ENCODE measurements around the gene DNER. TPM values are rescaled to one million over a fixed set of nuclear protein-coding genes. Genes with fewer than 3 reads are reported as not detected.

Gene DNER
- total and polyA plus RNA-seq, 2 experiments from 2014 or later = 0.39 to 0.65 TPM

DNA sequence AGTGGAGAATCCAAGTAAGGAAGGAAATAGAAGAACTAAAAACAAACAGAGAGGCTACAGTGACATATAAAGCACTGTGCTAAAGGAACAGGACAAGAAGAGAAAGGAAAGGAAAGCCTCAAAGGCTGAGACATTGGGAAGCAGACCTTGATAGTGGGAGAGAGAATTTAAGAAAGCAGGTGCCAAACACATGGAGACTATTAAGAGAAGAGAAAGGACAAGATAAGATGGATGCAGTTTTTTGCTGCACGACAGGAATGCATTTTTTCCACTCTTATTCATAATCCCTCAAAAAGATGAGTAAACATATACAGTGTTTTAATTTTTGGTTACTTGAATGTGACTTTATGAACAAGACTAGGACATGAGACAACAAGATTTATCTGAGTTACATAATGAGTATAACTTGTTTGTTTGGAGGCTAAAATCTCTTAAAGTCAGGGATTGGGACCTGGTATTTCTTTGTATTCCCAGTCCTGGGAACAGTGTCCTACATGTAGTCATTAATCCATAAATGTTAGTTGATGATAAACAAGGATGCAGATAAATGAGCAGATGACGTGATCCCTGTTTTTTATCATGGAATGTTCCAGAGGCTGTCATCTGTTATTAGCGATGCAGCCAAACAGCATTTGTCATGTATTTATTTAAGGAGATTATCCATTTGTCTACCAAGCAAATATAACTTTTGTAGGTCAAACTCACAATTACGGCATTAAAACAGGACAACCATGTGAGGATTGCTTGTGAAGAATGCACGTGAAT, 141.7 kb downstream of the DNER start:
- peak; percentile 16 for DNase-seq
- H3K4me2 ChIP-seq (ENCODE audit: unreplicated experiment) = no peak overlapping the region
- no peak overlapping the region for H3K27ac ChIP-seq
- no peaks in the 10 kb centered on the region for H3K9me2 ChIP-seq (ENCODE audit: insufficient read depth)
- H4K20me1 ChIP-seq (ENCODE audit: insufficient read depth) = no peaks in the 10 kb centered on the region
- no peak for TF ChIP-seq EZH2phosphoT487 (IDR thresholded peaks at IDR 0.05; ENCODE audit: insufficient read depth, low read depth)
- no peak for TF ChIP-seq EZH2 (IDR thresholded peaks at IDR 0.05; ENCODE audit: insufficient read depth, poor library complexity, severe bottlenecking)
- no peaks in the 10 kb centered on the region for H3K79me2 ChIP-seq (ENCODE audit: insufficient read depth)
- H3K4me3 ChIP-seq = no peak overlapping the region
- in situ Hi-C loops (cut with MboI) = no loop called here
- H3K36me3 ChIP-seq (ENCODE audit: low read depth) = no peaks in the 10 kb centered on the region
- H3F3A ChIP-seq (ENCODE audit: insufficient read depth) = no peaks in the 10 kb centered on the region
- H3K9ac ChIP-seq = no peak overlapping the region
- H2AFZ ChIP-seq = no peak overlapping the region
- no peaks in the 10 kb centered on the region for H3K9me3 ChIP-seq (ENCODE audit: low read depth)
- H3K4me1 ChIP-seq (ENCODE audit: insufficient read depth) = no peaks in the 10 kb centered on the region
- H3K27me3 ChIP-seq (replicated peaks; ENCODE audit: insufficient read depth) = no peaks in the 10 kb centered on the region; the same call in 1 of the 2 replicates
- WGBS, 2 experiments (ENCODE audit: low coverage in 1 of 2, low lambda C conversion rate in 2 of 2, missing lambda C conversion rate in 2 of 2) = 6 to 8% methylated on average over 5 of the region's 5 CpGs

DNA sequence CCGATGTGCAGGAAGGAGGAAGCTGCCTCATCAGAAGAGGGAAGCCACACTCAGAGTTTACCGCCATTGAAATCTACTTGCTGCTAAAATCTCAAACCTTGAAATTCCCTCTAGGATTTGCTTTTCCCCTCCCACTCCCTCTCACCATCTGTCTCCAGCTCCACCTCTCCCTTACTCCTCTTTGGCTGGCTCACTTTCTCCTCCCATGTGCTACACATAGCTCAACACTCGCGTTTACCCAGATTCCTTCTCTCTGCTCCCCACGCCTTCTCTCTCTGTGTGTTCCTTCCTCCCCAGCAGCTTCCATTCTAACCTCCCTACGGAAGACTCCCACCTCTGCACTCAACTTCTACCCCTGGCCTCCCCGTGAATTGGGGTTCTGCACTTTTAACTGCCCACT, 143.1 kb downstream of the DNER start:
- Histone ChIP-seq H4K20me1 (ENCODE audit: insufficient read depth) (no peaks in the 10 kb centered on the region), H3K27ac (no peak overlapping the region), H3K36me3 (ENCODE audit: low read depth) (no peaks in the 10 kb centered on the region), H3K27me3 (replicated peaks; ENCODE audit: insufficient read depth) (no peaks in the 10 kb centered on the region; the same call in 1 of the 2 replicates), H2AFZ (no peak overlapping the region), H3K9me3 (ENCODE audit: low read depth) (no peaks in the 10 kb centered on the region), H3K4me1 (ENCODE audit: insufficient read depth) (no peaks in the 10 kb centered on the region), H3K9ac (no peak overlapping the region), H3K4me2 (ENCODE audit: unreplicated experiment) (no peak overlapping the region), H3K9me2 (ENCODE audit: insufficient read depth) (no peaks in the 10 kb centered on the region), H3K79me2 (ENCODE audit: insufficient read depth) (no peaks in the 10 kb centered on the region), H3K4me3 (no peak overlapping the region), H3F3A (ENCODE audit: insufficient read depth) (no peaks in the 10 kb centered on the region)
- 58 to 63% methylated on average over 7 of the region's 7 CpGs for WGBS, 2 experiments (ENCODE audit: low coverage in 1 of 2, low lambda C conversion rate in 2 of 2, missing lambda C conversion rate in 2 of 2)
- TF ChIP-seq EZH2 (IDR thresholded peaks at IDR 0.05; ENCODE audit: insufficient read depth, poor library complexity, severe bottlenecking) (no peak), EZH2phosphoT487 (IDR thresholded peaks at IDR 0.05; ENCODE audit: insufficient read depth, low read depth) (no peak)
- in situ Hi-C loops (cut with MboI) = no loop called here
- DNase-seq = no peak

DNA sequence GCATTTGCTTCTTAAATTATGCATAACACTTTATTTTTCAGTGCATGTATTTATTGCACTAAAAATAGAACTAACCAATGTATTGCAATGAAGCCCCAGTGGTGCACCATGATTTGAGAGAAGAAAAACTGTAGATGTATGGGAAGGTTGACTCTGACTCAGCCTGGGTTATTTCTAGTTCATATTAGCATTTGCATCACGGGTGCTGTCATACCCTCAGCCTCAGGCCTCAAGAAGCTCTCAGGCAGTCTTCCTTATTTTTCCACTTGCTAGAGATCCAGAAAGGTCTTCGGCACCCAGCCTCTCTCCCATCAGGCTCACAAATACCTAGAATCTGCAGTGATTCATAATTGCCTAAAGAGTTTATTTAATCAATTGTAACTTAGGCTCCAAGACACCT, 148.0 kb downstream of the DNER start:
- Histone ChIP-seq H3K4me2 (ENCODE audit: unreplicated experiment) (no peak overlapping the region), H3K9me3 (ENCODE audit: low read depth) (no peaks in the 10 kb centered on the region), H3K9ac (no peak overlapping the region), H3K36me3 (ENCODE audit: low read depth) (no peaks in the 10 kb centered on the region), H3F3A (ENCODE audit: insufficient read depth) (no peaks in the 10 kb centered on the region), H3K9me2 (ENCODE audit: insufficient read depth) (no peaks in the 10 kb centered on the region), H3K27ac (no peak overlapping the region), H2AFZ (no peak overlapping the region), H3K79me2 (ENCODE audit: insufficient read depth) (no peaks in the 10 kb centered on the region), H3K4me3 (no peak overlapping the region), H4K20me1 (ENCODE audit: insufficient read depth) (no peaks in the 10 kb centered on the region), H3K27me3 (replicated peaks; ENCODE audit: insufficient read depth) (no peaks in the 10 kb centered on the region), H3K4me1 (ENCODE audit: insufficient read depth) (no peaks in the 10 kb centered on the region)
- TF ChIP-seq EZH2 (IDR thresholded peaks at IDR 0.05; ENCODE audit: insufficient read depth, poor library complexity, severe bottlenecking) (no peak), EZH2phosphoT487 (IDR thresholded peaks at IDR 0.05; ENCODE audit: insufficient read depth, low read depth) (no peak)
- WGBS, 2 experiments (ENCODE audit: low coverage in 1 of 2, low lambda C conversion rate in 2 of 2, missing lambda C conversion rate in 2 of 2) = 63 to 64% methylated on average over 2 of the region's 2 CpGs
- in situ Hi-C loops (cut with MboI) = no loop called here
- no peak for DNase-seq

DNA sequence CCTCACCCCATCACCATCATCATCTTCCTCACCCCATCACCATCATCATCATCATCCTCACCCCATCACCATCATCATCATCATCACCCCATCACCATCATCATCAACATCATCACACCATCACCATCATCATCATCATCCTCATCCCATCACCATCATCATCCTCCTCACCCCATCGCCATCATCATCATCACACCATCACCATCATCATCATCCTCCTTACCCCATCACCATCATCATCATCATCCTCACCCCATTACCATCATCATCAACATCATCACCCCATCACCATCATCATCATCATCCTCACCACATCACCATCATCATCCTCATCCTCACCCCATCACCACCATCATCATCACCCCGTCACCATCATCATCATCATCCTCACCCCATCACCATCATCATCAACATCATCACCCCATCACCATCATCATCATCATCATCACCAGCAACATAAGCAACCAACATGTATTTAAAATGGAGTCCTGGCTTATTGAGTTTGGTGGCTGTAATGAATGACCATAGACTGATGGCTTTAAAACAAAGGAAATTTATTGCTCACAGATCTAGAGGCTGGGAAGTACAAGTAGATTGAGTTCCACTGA, 150.0 kb downstream of the DNER start:
- no peaks in the 10 kb centered on the region for H3K9me3 ChIP-seq (ENCODE audit: low read depth)
- 27 to 45% methylated on average over 1 to 2 of the region's 2 CpGs for WGBS, 2 experiments (ENCODE audit: low coverage in 1 of 2, low lambda C conversion rate in 2 of 2, missing lambda C conversion rate in 2 of 2)
- no peak overlapping the region for H3K27ac ChIP-seq
- H3K9ac ChIP-seq = no peak overlapping the region
- no peaks in the 10 kb centered on the region for H3K79me2 ChIP-seq (ENCODE audit: insufficient read depth)
- no peaks in the 10 kb centered on the region for H3K27me3 ChIP-seq (replicated peaks; ENCODE audit: insufficient read depth)
- H3K4me1 ChIP-seq (ENCODE audit: insufficient read depth) = no peaks in the 10 kb centered on the region
- H4K20me1 ChIP-seq (ENCODE audit: insufficient read depth) = no peaks in the 10 kb centered on the region
- in situ Hi-C loops (cut with MboI) = no loop called here
- H2AFZ ChIP-seq = no peak overlapping the region
- no peaks in the 10 kb centered on the region for H3K36me3 ChIP-seq (ENCODE audit: low read depth)
- no peak for DNase-seq
- no peaks in the 10 kb centered on the region for H3K9me2 ChIP-seq (ENCODE audit: insufficient read depth)
- H3K4me2 ChIP-seq (ENCODE audit: unreplicated experiment) = no peak overlapping the region
- TF ChIP-seq EZH2 (IDR thresholded peaks at IDR 0.05; ENCODE audit: insufficient read depth, poor library complexity, severe bottlenecking) (no peak), EZH2phosphoT487 (IDR thresholded peaks at IDR 0.05; ENCODE audit: insufficient read depth, low read depth) (no peak)
- H3F3A ChIP-seq (ENCODE audit: insufficient read depth) = no peaks in the 10 kb centered on the region
- H3K4me3 ChIP-seq = no peak overlapping the region

Data from GM23248 (cell line).